Ascending aorta (tissue), 2 donors: Measurements from ENCODE around the gene PRPF31. TPM values are rescaled to one million over a fixed set of nuclear protein-coding genes. Genes with fewer than 3 reads are reported as not detected.

Source experiments
- DNase-seq, 2 donors: peaks; one replicate each; pipeline ENCODE4 v3.0.0-alpha.2; 2019; ENCODE audit warnings: low spot score in 2 of 2
- H3K27ac ChIP-seq, 2 donors: fragments of 200-600 bp; sonication (generic); one replicate each; pipeline ENCODE4 v1.5.1; 2016 to 2017; ENCODE audit warnings: mild to moderate bottlenecking in 1 of 2
- H3K27me3 ChIP-seq: fragments of 200-600 bp; sonication (generic); one replicate; pipeline ENCODE4 v1.5.1; 2017
- H3K36me3 ChIP-seq, 2 donors: fragments of 200-600 bp; sonication (generic); one replicate each; pipeline ENCODE4 v1.5.1; 2016
- H3K4me1 ChIP-seq, 2 donors: fragments of 200-600 bp; sonication (generic); one replicate each; pipeline ENCODE4 v1.5.1; 2016 to 2017; ENCODE audit warnings: mild to moderate bottlenecking in 1 of 2
- H3K4me3 ChIP-seq, 2 donors: fragments of 200-600 bp; sonication (generic); one replicate each; pipeline ENCODE4 v1.5.1; 2016 to 2017; ENCODE audit warnings: mild to moderate bottlenecking in 1 of 2
- H3K9me3 ChIP-seq, 2 donors: fragments of 200-600 bp; sonication (generic); one replicate each; pipeline ENCODE4 v1.5.1; 2016
- intact Hi-C: fragments of 100-400 bp; cut with DNase I; formaldehyde crosslinking; loops from one replicate; pipeline ENCODE4 v1.15.1; 2023
- total RNA-seq: library from RNA; depleted of rRNA; stranded (reverse); fragments of >200 nt; gene quantifications from one replicate; pipeline ENCODE4 v1.1.0, GENCODE V29; 2016
- TF ChIP-seq, protein P1 (sequence below), 3 experiments: fragments of 200-600 bp in 2 of 3; fragments of 450-650 bp in 1 of 3; sonication (generic) in 2 of 3; IDR thresholded peaks; one replicate each; pipeline ENCODE4 v1.5.1; 2016 to 2019; ENCODE audit warnings: antibody characterized with exemption in 3 of 3, mild to moderate bottlenecking in 1 of 3, moderate library complexity in 1 of 3

Gene PRPF31
- total RNA-seq, 1 donor from 2014 or later = 84.1 TPM

DNA sequence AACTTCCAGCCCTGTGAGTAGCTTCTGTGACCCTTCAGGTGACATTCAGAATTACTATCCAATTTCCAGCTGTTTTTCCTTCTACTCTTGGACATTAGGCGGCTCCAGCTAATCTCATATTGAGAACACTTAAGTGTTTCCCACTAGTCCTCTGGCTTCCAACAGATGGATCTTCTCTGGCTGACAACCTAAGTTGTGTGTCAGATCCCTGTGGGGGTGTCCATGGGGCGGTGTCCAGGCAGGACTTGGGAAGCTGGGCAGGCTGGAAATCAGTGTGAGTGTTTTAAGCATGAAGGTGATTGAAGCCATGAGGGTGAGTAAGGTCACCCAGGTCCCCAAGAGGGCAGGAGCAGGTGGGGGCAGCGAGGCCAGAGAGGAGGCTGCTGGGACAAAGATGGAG lies 32.1 kb downstream of the PRPF31 start:
- TF ChIP-seq, protein P1, sequence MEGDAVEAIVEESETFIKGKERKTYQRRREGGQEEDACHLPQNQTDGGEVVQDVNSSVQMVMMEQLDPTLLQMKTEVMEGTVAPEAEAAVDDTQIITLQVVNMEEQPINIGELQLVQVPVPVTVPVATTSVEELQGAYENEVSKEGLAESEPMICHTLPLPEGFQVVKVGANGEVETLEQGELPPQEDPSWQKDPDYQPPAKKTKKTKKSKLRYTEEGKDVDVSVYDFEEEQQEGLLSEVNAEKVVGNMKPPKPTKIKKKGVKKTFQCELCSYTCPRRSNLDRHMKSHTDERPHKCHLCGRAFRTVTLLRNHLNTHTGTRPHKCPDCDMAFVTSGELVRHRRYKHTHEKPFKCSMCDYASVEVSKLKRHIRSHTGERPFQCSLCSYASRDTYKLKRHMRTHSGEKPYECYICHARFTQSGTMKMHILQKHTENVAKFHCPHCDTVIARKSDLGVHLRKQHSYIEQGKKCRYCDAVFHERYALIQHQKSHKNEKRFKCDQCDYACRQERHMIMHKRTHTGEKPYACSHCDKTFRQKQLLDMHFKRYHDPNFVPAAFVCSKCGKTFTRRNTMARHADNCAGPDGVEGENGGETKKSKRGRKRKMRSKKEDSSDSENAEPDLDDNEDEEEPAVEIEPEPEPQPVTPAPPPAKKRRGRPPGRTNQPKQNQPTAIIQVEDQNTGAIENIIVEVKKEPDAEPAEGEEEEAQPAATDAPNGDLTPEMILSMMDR (IDR thresholded peaks at IDR 0.05) = no peak
- Histone ChIP-seq H3K4me3 (no peak overlapping the region), H3K27me3 (no peaks in the 10 kb centered on the region), H3K36me3 (peaks cover 94 to 96% of the 10 kb centered on the region in 2 donors), H3K27ac (no peak overlapping the region), H3K9me3 (no peaks in the 10 kb centered on the region), H3K4me1 (no peaks in the 10 kb centered on the region)
- intact Hi-C loops = no loop called here
- no peak for DNase-seq

DNA sequence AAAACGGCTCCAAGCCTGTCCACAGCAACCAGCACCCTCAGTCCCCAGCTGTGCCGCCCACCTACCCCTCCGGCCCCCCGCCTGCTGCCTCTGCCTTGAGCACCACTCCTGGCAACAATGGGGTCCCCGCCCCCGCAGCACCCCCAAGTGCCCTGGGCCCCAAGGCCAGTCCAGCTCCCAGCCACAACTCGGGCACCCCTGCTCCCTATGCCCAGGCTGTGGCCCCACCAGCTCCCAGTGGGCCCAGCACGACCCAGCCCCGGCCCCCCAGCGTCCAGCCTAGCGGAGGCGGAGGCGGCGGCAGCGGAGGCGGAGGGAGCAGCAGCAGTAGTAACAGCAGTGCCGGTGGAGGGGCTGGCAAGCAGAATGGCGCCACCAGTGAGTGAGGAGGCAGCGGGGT lies 32.6 kb downstream of the PRPF31 start:
- intact Hi-C loops = no loop called here
- TF ChIP-seq, protein P1 (IDR thresholded peaks at IDR 0.05) = no peak
- no peaks in the 10 kb centered on the region for H3K27me3 ChIP-seq
- DNase-seq = no peak
- no peak overlapping the region for H3K4me3 ChIP-seq
- H3K4me1 ChIP-seq = no peaks in the 10 kb centered on the region
- peaks cover 94 to 96% of the 10 kb centered on the region in 2 donors for H3K36me3 ChIP-seq
- H3K9me3 ChIP-seq = no peaks in the 10 kb centered on the region
- no peak overlapping the region for H3K27ac ChIP-seq

DNA sequence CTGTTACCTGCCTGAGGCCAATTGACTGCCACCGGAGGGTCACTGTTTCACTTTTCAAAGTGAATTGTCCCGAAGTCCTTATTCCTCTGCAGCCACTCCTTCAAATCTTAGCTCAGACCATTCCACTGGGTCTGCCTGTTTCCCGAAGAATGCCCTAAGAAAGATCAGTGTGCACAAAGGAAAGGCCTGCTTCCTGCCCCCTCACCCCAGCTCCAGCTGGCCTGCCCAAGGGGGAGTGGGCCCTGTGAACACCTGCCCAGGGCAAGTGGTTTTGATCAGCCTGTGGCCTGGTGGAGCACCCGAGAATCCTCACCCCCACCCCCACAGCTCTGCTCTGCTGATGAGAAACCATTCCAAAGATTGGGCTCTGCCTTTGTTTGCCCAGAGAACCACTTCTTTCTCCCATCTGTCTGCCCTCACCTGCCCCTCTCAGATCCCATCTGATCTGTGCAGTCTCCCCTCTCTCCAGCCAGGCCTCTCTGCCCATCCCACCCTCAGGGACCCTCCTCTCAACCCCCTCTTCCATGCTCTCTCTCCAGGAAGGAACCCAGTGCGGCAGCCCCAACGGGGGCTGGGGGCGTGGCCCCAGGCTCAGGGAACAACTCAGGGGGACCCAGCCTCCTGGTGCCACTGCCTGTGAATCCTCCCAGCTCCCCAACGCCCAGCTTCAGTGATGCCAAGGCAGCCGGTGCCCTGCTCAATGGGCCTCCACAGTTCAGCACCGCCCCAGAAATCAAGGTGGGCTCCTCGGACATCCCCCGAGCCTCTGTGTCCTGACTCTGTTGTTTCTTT lies 33.7 kb downstream of the PRPF31 start:
- TF ChIP-seq, protein P1 (IDR thresholded peaks at IDR 0.05) = no peak
- no peak overlapping the region for H3K4me3 ChIP-seq
- H3K36me3 ChIP-seq = peaks cover 94 to 96% of the 10 kb centered on the region in 2 donors
- H3K4me1 ChIP-seq = no peaks in the 10 kb centered on the region
- no peak for DNase-seq
- no peaks in the 10 kb centered on the region for H3K9me3 ChIP-seq
- no peaks in the 10 kb centered on the region for H3K27me3 ChIP-seq
- intact Hi-C loops = no loop called here
- no peak overlapping the region for H3K27ac ChIP-seq

DNA sequence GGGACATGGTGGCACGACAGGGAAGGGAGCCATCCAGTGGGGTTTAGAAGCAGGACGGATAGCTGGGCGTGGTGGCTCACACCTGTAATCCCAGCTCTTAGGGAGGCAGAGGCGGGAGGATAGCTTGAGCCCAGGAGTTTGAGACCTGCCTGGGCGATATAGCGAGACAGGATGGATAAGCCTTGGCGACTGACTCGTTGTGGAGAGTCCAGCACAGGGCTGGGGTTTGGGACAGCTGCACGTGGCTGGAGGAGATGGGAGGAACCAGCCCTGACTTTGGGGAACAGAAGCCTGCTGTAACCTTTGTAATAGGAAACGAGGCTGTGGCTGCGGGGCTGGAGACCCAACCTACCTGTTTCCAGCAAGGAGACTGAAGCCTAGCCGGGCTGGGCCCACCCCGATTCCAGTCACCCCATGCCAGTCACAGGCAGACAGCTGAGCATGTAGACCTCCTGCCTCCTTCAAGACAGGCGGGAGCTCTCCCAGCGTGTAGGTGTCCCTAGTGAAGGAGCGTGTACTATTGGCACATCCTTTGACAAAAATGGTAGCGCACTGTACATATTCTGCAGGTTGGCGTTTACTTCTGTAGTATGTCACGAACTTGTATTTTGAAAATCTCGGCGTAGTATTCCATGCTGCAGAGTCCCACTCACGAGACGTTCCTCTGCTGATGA lies 35.9 kb downstream of the PRPF31 start:
- intact Hi-C loops = no loop called here
- no peak for DNase-seq

DNA sequence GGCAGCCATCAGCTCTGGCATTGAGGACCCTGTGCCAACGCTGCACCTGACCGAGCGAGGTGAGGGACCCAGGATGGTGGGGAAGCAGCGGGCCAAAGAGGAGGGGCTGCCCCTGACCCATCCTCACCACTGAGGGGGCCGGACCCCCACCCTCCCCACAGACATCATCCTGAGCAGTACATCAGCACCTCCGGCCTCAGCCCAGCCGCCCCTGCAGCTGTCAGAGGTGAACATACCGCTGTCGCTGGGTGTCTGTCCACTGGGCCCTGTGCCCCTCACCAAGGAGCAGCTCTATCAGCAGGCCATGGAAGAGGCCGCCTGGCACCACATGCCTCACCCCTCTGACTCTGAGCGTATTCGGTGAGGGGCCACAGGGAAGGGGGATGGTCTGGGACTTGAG lies 36.7 kb downstream of the PRPF31 start:
- intact Hi-C loops = no loop called here
- Histone ChIP-seq H3K9me3 (no peaks in the 10 kb centered on the region), H3K27me3 (no peaks in the 10 kb centered on the region), H3K4me1 (no peaks in the 10 kb centered on the region), H3K4me3 (no peak overlapping the region), H3K27ac (no peak overlapping the region), H3K36me3 (peaks cover 94 to 96% of the 10 kb centered on the region in 2 donors)
- TF ChIP-seq, protein P1 (IDR thresholded peaks at IDR 0.05) = no peak
- DNase-seq = no peak

More for the DNA sequence above, 35.9 kb downstream of the PRPF31 start:
- H3K27me3 ChIP-seq = no peaks in the 10 kb centered on the region
- H3K4me3 ChIP-seq = no peak overlapping the region
- H3K9me3 ChIP-seq = no peaks in the 10 kb centered on the region
- no peak overlapping the region for H3K27ac ChIP-seq
- peaks cover 94 to 96% of the 10 kb centered on the region in 2 donors for H3K36me3 ChIP-seq
- TF ChIP-seq, protein P1 (IDR thresholded peaks at IDR 0.05) = no peak
- no peaks in the 10 kb centered on the region for H3K4me1 ChIP-seq
